GM13977 (cell line): ENCODE measurements around the gene CENPP.

Experiments
- DNase-seq: peaks from one replicate; pipeline ENCODE4 v3.0.0; 2012; ENCODE audit warnings: low spot score
- in situ Hi-C: fragments of 300-500 bp; cut with MboI; formaldehyde crosslinking; loops from one replicate; pipeline ENCODE4 v1.12.0; 2022; ENCODE audit warnings: low sequenced_read_pairs, low pct_unique_long_range_greater_than_20kb, mixed read lengths, inconsistent platforms; ENCODE audit not compliant: unreplicated experiment
- TF ChIP-seq, protein P1 (sequence below): IDR thresholded peaks from 2 replicates; pipeline ENCODE4 v1.5.1; 2012; ENCODE audit warnings: mild to moderate bottlenecking, control low read depth; ENCODE audit not compliant: insufficient read depth; ENCODE audit errors: extremely low read depth, missing control alignments

Gene CENPP

DNA sequence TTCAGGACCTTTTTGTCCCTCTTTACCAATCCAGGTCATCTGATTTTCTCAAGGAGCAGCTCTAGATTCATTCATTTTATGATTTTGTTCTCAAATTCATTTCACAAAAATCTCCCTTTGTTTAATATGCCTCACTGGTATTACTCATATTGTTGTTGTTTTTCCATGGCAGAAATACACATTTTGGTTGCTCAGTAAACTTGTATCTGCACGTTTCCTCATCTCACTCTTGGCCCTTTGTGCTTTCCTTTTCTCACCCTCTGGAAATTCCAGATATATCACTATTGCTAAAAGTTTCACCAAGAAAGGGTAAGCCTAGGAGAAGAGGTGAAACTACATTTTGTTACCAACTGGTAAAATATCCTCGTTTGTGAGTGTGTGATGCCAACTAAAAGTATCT lies 141.8 kb downstream of the CENPP start:
- no peak for DNase-seq
- in situ Hi-C loops, result loop anchor here (25.0 kb wide), 1 partner anchor 330 kb away; no protein-coding TSS in a partner anchor
- TF ChIP-seq, protein P1, sequence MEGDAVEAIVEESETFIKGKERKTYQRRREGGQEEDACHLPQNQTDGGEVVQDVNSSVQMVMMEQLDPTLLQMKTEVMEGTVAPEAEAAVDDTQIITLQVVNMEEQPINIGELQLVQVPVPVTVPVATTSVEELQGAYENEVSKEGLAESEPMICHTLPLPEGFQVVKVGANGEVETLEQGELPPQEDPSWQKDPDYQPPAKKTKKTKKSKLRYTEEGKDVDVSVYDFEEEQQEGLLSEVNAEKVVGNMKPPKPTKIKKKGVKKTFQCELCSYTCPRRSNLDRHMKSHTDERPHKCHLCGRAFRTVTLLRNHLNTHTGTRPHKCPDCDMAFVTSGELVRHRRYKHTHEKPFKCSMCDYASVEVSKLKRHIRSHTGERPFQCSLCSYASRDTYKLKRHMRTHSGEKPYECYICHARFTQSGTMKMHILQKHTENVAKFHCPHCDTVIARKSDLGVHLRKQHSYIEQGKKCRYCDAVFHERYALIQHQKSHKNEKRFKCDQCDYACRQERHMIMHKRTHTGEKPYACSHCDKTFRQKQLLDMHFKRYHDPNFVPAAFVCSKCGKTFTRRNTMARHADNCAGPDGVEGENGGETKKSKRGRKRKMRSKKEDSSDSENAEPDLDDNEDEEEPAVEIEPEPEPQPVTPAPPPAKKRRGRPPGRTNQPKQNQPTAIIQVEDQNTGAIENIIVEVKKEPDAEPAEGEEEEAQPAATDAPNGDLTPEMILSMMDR, result no peak

DNA sequence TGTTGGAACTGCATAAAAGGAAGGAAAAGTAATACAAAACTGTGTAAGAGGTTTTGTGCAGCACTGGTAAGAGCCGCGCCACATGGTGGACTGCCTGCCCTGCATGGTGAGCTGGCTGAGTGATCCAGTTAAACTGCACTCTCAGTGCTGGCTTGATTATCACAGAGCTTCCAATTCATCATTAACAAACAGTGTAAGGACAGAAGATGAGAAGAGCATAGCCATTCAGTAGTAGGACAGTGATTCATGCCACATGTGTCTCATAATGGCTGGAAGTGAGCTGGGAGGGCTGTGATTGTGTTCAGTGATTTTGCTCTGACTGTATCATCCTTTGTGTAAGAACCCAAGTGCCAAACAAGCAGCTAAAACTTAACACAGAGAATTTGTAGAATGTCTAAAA lies 142.5 kb downstream of the CENPP start:
- TF ChIP-seq, protein P1, result no peak
- DNase-seq, result no peak
- in situ Hi-C loops, result loop anchor here (25.0 kb wide), 1 partner anchor 331 kb away; no protein-coding TSS in a partner anchor

DNA sequence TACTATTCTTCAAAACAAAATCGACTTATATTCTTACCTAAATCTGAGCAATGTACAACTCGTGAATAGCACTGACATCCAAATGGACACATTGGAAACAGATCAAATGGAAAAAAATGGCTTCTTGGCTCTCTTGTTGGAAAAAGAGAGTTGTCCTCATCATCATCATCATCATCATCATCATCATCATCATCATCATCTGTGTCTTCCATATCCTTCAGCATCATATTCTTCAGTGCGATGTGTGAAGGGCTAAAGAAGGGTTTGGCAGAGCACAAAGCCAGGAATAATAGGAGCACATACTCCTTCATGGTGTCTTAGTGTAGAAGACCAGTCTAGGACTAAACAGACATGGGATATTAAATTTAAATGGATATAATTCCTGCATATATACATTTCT lies 148.8 kb downstream of the CENPP start:
- DNase-seq, result no peak
- in situ Hi-C loops, result loop anchor here (25.0 kb wide), 1 partner anchor 337 kb away; no protein-coding TSS in a partner anchor
- TF ChIP-seq, protein P1, result no peak

DNA sequence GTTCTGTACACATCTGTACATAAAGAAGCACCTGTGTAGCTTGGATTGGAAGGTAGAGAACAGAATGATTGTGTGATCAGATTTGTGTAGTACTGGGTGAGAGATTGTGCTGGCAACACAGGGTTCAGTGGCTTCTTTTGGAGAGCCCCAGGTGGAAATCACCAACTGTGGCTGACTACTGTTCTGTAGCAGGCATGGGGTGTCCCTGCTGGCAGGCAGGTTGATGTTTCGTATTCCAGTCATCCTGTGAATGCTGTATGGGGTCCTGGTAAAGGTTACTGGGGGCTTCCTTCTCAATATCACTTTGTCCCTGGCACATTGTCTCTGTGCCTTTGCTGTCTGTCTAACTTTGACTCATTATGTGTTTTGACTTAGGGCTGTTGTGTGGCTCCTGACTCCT lies 151.2 kb downstream of the CENPP start:
- TF ChIP-seq, protein P1, result no peak
- in situ Hi-C loops, result no loop called here
- DNase-seq, result peak; percentile 26

DNA sequence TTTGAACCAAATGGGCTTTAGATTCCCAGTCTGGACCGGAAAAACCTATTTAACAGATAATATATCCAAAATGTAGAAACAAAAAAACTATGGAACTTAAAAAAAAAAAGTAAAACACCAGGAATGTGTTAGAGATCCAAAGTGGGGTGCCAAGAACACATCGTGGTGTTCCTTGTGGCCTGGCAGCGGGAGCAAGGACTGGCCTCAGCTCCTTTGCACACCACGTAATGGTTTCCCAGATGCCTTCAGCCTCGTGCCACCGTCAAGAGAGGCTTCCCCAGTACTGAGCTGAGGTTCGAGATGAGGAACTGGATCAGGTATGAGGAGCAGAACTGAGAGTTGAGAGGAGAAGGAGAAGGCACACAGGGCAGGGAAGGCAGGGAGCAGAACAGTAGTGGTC lies 153.0 kb downstream of the CENPP start:
- TF ChIP-seq, protein P1, result no peak
- in situ Hi-C loops, result no loop called here
- no peak for DNase-seq

DNA sequence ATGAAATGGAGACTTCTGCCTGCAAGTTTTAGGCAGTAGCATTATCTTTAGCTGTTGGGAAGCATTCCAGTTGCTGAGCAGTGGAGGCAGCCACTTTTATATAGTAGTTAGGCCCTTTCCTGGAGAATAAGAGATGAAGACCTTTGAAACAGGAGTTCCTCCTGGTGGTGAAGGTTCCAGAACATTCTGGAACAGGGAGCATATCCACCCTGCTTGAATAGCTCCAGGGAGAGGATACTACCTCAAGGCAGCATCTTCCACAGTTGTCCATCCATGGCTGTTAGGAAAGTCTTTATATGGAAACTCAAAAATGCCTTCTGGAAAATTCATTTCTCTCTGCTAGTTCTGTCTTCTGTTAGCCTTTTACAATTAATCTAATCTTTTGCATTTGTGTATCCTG lies 153.6 kb downstream of the CENPP start:
- no peak for DNase-seq
- in situ Hi-C loops, result no loop called here
- TF ChIP-seq, protein P1, result no peak
